DND-41 (cell line): ENCODE measurements around the gene TMEM138.

ENCODE experiments used
- ATAC-seq: fragments of 200-7000 bp; cut with Tn5 transposase; 3 replicates; pipeline ENCODE4 v1.9.1; 2021; ENCODE audit warnings: low read depth; ENCODE audit not compliant: insufficient read depth
- DNase-seq: peaks from one replicate; pipeline ENCODE4 v3.0.0-alpha.2; 2020
- H2AFZ ChIP-seq: 2 replicates; pipeline ENCODE4 v1.6.0; 2012; ENCODE audit warnings: low read depth, low read length
- H3K27ac ChIP-seq: 2 replicates; pipeline ENCODE4 v1.5.1; 2012; ENCODE audit warnings: low read length, inconsistent platforms
- H3K27me3 ChIP-seq: fragments of 200-600 bp; sonication (generic); 2 replicates; pipeline ENCODE4 v1.6.0; 2012; ENCODE audit warnings: low read length, mild to moderate bottlenecking, inconsistent platforms; ENCODE audit not compliant: insufficient read depth, poor library complexity
- H3K36me3 ChIP-seq: 2 replicates; pipeline ENCODE4 v1.5.1; 2012; ENCODE audit warnings: low read length, inconsistent platforms; ENCODE audit not compliant: insufficient read depth
- H3K4me1 ChIP-seq: 2 replicates; pipeline ENCODE4 v1.5.1; 2012; ENCODE audit warnings: mild to moderate bottlenecking, low read length; ENCODE audit not compliant: insufficient read depth
- H3K4me2 ChIP-seq: 2 replicates; pipeline ENCODE4 v1.6.0; 2012; ENCODE audit warnings: mild to moderate bottlenecking, moderate library complexity, low read length, inconsistent platforms; ENCODE audit not compliant: insufficient read depth
- H3K4me3 ChIP-seq, 2 experiments: fragments of 200-600 bp in 1 of 2; shearing (Covaris generic) in 1 of 2; 2 replicates each; pipeline ENCODE4 v1.5.1; 2012 to 2016; ENCODE audit warnings: inconsistent platforms in 2 of 2, low read length in 2 of 2, mild to moderate bottlenecking in 2 of 2, low read depth in 1 of 2, moderate library complexity in 1 of 2
- H3K79me2 ChIP-seq: 2 replicates; pipeline ENCODE4 v1.6.0; 2012; ENCODE audit warnings: low read length, inconsistent platforms; ENCODE audit not compliant: insufficient read depth
- H3K9ac ChIP-seq: 2 replicates; pipeline ENCODE4 v1.6.0; 2012; ENCODE audit warnings: low read depth, mild to moderate bottlenecking, inconsistent platforms, low read length, moderate library complexity
- H3K9me3 ChIP-seq: 2 replicates; pipeline ENCODE4 v1.5.1; 2012; ENCODE audit warnings: low read length, moderate library complexity, mild to moderate bottlenecking, inconsistent platforms; ENCODE audit not compliant: insufficient read depth, severe bottlenecking
- H4K20me1 ChIP-seq: 2 replicates; pipeline ENCODE4 v1.6.0; 2012; ENCODE audit warnings: low read length; ENCODE audit not compliant: insufficient read depth
- EZH2 ChIP-seq: IDR thresholded peaks from 3 replicates; pipeline ENCODE4 v1.6.1; 2012; ENCODE audit warnings: borderline replicate concordance, low read depth, mild to moderate bottlenecking, moderate library complexity, low read length, inconsistent platforms; ENCODE audit not compliant: severe bottlenecking
- TF ChIP-seq, protein P1 (sequence below): IDR thresholded peaks from 2 replicates; pipeline ENCODE4 v1.5.1; 2012; ENCODE audit warnings: borderline replicate concordance, low read length, moderate library complexity, mild to moderate bottlenecking; ENCODE audit not compliant: poor library complexity, severe bottlenecking; ENCODE audit errors: extremely low read depth

The TMEM138 gene

DNA sequence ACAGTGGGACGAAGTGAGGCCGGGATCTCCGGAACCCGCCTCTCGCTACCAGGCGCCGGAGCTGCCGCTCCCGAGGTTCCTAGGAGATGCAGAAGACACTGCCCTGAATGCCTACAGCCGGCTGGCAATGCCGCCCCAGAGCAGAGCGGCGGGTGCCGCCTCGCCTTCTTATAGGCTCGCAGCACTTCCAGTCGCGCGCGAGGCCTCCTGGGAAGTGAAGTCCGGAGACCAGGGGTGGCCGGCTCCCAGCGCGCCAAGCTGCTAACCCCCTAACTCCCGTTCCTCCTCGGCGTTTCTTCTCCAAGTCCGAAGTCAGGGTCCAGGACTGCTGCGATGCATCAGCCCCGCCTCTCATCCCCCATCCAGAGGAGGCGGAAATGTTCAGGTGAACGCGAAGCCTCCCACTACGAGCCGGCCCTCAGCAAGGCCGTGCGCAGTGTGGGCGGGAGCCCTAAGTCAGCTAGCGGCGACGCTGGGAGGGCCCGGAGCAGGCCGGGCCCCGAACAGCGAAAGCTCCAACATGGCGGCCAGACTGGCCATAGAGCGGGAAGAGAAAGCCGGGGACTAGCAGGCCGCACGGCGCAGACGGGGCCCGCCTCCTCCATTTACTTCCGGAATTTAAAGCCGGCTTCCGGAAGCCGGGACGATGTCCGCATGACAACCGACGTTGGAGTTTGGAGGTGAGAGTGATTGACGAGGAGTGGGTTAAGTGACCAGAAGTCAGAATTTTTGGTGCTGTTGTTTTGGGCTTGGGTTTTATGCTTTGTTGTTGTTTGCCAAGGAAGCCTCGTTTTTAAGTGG is at the start of gene TMEM138, which contains the start of gene CYB561A3:
Gene TMEM138, plus strand, starts transcription at position 634 of the 801 bp plus-strand sequence. CDS start 2,017 bp downstream, outside the sequence.
Gene CYB561A3, minus strand, starts transcription at position 142 of the 801 bp plus-strand sequence. CDS start 5,169 bp downstream, outside the sequence.
- Histone ChIP-seq H3K4me1 (peaks cover 32% of the 10 kb centered on the region), H2AFZ (peak within 1 kb of the TSS; percentile 100), H3K27me3 (no peaks in the 10 kb centered on the region), H3K9ac (peak within 1 kb of the TSS; percentile 100), H4K20me1 (no peaks in the 10 kb centered on the region), H3K4me3 (peak within 1 kb of the TSS; percentile 60 to 80), H3K27ac (peak within 1 kb of the TSS; percentile 100), H3K4me2 (peak within 1 kb of the TSS; percentile 91), H3K9me3 (no peaks in the 10 kb centered on the region), H3K79me2 (peaks cover 45% of the 10 kb centered on the region), H3K36me3 (peaks cover 40% of the 10 kb centered on the region)
- TF ChIP-seq EZH2, result no peak
- TF ChIP-seq, protein P1, sequence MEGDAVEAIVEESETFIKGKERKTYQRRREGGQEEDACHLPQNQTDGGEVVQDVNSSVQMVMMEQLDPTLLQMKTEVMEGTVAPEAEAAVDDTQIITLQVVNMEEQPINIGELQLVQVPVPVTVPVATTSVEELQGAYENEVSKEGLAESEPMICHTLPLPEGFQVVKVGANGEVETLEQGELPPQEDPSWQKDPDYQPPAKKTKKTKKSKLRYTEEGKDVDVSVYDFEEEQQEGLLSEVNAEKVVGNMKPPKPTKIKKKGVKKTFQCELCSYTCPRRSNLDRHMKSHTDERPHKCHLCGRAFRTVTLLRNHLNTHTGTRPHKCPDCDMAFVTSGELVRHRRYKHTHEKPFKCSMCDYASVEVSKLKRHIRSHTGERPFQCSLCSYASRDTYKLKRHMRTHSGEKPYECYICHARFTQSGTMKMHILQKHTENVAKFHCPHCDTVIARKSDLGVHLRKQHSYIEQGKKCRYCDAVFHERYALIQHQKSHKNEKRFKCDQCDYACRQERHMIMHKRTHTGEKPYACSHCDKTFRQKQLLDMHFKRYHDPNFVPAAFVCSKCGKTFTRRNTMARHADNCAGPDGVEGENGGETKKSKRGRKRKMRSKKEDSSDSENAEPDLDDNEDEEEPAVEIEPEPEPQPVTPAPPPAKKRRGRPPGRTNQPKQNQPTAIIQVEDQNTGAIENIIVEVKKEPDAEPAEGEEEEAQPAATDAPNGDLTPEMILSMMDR, result no peak
- ATAC-seq (peak; percentile 91), DNase-seq (peak; percentile 92)

DNA sequence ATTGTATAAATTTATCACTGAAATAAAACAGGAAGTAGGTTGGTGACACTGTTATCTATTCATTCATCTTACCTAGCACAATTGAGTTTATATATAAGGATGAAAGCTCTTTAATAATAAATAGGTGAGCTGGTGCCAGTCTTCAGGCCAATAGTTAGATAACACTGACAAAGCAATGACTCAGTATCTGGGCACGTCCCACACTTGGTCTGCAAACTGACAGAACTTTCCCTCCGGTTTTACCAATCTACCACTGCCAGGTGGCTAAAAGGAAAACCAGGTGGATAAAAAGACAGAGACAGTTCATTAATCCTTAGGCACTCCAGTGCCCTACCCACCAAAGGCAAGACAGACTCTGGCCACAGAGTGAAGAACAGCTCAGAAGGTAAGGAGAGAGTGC is 46.9 kb upstream of the TMEM138 start:
- no peak overlapping the region for H3K4me2 ChIP-seq
- H3K79me2 ChIP-seq, result no peaks in the 10 kb centered on the region
- peaks cover 90% of the 10 kb centered on the region for H3K36me3 ChIP-seq
- peaks cover 6% of the 10 kb centered on the region; the same call in 1 of the 2 replicates for H4K20me1 ChIP-seq
- ATAC-seq (no peak), DNase-seq (no peak)
- H3K9me3 ChIP-seq, result no peaks in the 10 kb centered on the region
- no peak for TF ChIP-seq EZH2
- TF ChIP-seq, protein P1, result no peak
- no peak overlapping the region for H2AFZ ChIP-seq
- no peaks in the 10 kb centered on the region for H3K4me1 ChIP-seq
- H3K9ac ChIP-seq, result no peak overlapping the region
- no peaks in the 10 kb centered on the region for H3K27me3 ChIP-seq
- no peak overlapping the region for H3K27ac ChIP-seq
- no peak overlapping the region for H3K4me3 ChIP-seq

DNA sequence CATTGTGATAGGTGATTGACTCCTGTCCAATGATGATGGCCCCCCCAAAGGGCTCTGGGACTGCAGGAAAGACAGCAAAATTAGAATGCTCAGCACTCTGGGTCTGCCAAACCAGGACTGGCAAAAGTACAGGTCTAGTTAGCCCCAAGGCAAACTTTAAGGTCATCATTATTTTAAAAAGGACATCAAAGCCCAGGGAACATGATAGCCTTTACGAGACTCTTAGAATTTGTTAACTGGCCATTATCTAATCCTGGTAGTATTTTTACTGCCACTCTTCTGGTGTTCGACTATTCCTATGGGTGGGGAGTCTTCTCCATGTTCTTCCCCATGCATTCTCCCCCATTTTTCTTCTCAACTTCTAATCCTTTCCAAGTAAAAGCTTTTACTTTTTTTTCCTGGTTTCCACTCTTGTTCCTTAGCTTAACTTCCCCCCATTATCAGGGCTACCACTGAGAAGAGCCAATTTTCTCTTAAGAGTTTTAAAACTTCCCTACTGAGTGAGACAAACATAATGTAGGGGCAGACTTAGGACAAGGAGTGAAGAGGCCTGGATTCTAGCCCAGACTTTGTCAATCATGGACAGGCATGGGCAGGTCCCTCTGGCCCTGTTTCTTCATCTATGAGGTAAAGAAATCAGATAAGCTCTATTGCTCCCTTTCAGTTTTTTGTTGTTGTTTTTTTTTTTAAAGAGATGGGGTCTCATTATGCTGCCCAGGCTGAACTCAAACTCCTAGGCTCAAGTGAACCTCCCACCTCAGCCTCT is 36.3 kb upstream of the TMEM138 start:
- Histone ChIP-seq H3K4me3 (no peak overlapping the region), H3K36me3 (peaks cover 91% of the 10 kb centered on the region), H3K79me2 (peaks cover 56% of the 10 kb centered on the region), H3K4me1 (peaks cover 15% of the 10 kb centered on the region), H3K27ac (no peak overlapping the region), H3K27me3 (no peaks in the 10 kb centered on the region), H3K4me2 (no peak overlapping the region), H3K9ac (no peak overlapping the region), H3K9me3 (no peaks in the 10 kb centered on the region), H4K20me1 (peaks cover 21% of the 10 kb centered on the region; the same call in 1 of the 2 replicates), H2AFZ (no peak overlapping the region)
- no peak for ATAC-seq
- no peak for DNase-seq
- TF ChIP-seq, protein P1, result no peak
- no peak for TF ChIP-seq EZH2
